HepG2 (cell line): ENCODE data around the gene LRRC25. TPM values are rescaled to one million over a fixed set of nuclear protein-coding genes. Genes with fewer than 3 reads are reported as not detected.

Experiments
- ATM ChIP-seq: fragments of 450-650 bp; IDR thresholded peaks from 2 replicates; pipeline ENCODE4 v1.7.1; 2017; ENCODE audit warnings: mild to moderate bottlenecking, borderline replicate concordance
- BCL6 ChIP-seq: IDR thresholded peaks from 2 replicates; pipeline ENCODE4 v1.6.1; 2016; ENCODE audit warnings: missing genetic modification reagents, missing compliant biosample characterization
- HIC2 ChIP-seq: sonication (generic); formaldehyde crosslinking; IDR thresholded peaks from 2 replicates; pipeline ENCODE4 v1.9.0; 2022; ENCODE audit warnings: low read depth, missing genetic modification reagents
- HMGXB4 ChIP-seq, 2 experiments: sonication (generic) in 1 of 2; formaldehyde crosslinking in 1 of 2; IDR thresholded peaks; 2 replicates each; pipeline versions ENCODE4 v1.4.0 to v1.6.1; 2018 to 2020; ENCODE audit warnings: missing genetic modification reagents in 2 of 2, borderline replicate concordance in 1 of 2, low read depth in 1 of 2, mild to moderate bottlenecking in 1 of 2, missing biosample characterization in 1 of 2
- HNF1B ChIP-seq: sonication (generic); formaldehyde crosslinking; IDR thresholded peaks from 2 replicates; pipeline ENCODE4 v1.5.1; 2020; ENCODE audit warnings: mild to moderate bottlenecking, moderate library complexity, missing genetic modification reagents
- HNRNPL ChIP-seq: fragments of 200-400 bp; formaldehyde crosslinking; IDR thresholded peaks from 2 replicates; pipeline ENCODE4 v1.6.1; 2017; ENCODE audit warnings: mild to moderate bottlenecking, low read depth, low read length
- KDM2A ChIP-seq: sonication (generic); formaldehyde crosslinking; IDR thresholded peaks from 2 replicates; pipeline ENCODE4 v1.4.0; 2020; ENCODE audit warnings: low read depth, missing genetic modification reagents, borderline replicate concordance
- MXI1 ChIP-seq: IDR thresholded peaks from 3 replicates; pipeline ENCODE4 v1.6.1; 2012; ENCODE audit warnings: low read depth, low read length, inconsistent platforms, borderline replicate concordance
- NCOA5 ChIP-seq: sonication (generic); formaldehyde crosslinking; IDR thresholded peaks from 2 replicates; pipeline ENCODE4 v1.4.0; 2020; ENCODE audit warnings: missing genetic modification reagents
- SP4 ChIP-seq: sonication (generic); formaldehyde crosslinking; IDR thresholded peaks from 2 replicates; pipeline ENCODE4 v1.8.1; 2023; ENCODE audit warnings: mild to moderate bottlenecking, missing genetic modification reagents
- STAG1 ChIP-seq: sonication (generic); formaldehyde crosslinking; IDR thresholded peaks from 2 replicates; pipeline ENCODE4 v1.4.0; 2020; ENCODE audit warnings: missing genetic modification reagents
- TFDP1 ChIP-seq: IDR thresholded peaks from 2 replicates; pipeline ENCODE4 v1.6.1; 2016; ENCODE audit warnings: missing compliant biosample characterization, missing genetic modification reagents, borderline replicate concordance
- ZBTB26 ChIP-seq: IDR thresholded peaks from 2 replicates; pipeline ENCODE4 v1.6.1; 2016; ENCODE audit warnings: missing compliant biosample characterization, missing genetic modification reagents, borderline replicate concordance
- ZC3H13 ChIP-seq: sonication (generic); formaldehyde crosslinking; IDR thresholded peaks from 2 replicates; pipeline ENCODE4 v1.8.1; 2023; ENCODE audit warnings: mild to moderate bottlenecking, missing genetic modification reagents, moderate library complexity
- ZFP37 ChIP-seq: sonication (generic); formaldehyde crosslinking; IDR thresholded peaks from 2 replicates; pipeline ENCODE4 v1.4.0; 2020; ENCODE audit warnings: missing genetic modification reagents, borderline replicate concordance
- ZNF17 ChIP-seq: sonication (generic); formaldehyde crosslinking; IDR thresholded peaks from 2 replicates; pipeline ENCODE4 v1.5.0; 2020; ENCODE audit warnings: mild to moderate bottlenecking, missing genetic modification reagents
- ZNF441 ChIP-seq: sonication (generic); formaldehyde crosslinking; IDR thresholded peaks from 2 replicates; pipeline ENCODE4 v1.7.0; 2021; ENCODE audit warnings: missing genetic modification reagents, borderline replicate concordance
- ZNF572 ChIP-seq: sonication (generic); formaldehyde crosslinking; IDR thresholded peaks from 2 replicates; pipeline ENCODE4 v1.5.1; 2020; ENCODE audit warnings: mild to moderate bottlenecking, missing genetic modification reagents
- ZNF616 ChIP-seq: sonication (generic); formaldehyde crosslinking; IDR thresholded peaks from 2 replicates; pipeline ENCODE4 v1.5.0; 2020; ENCODE audit warnings: low read depth, mild to moderate bottlenecking, missing genetic modification reagents
- ZNF766 ChIP-seq: sonication (generic); formaldehyde crosslinking; IDR thresholded peaks from 2 replicates; pipeline ENCODE4 v1.5.0; 2020; ENCODE audit warnings: missing genetic modification reagents, borderline replicate concordance
- ZSCAN12 ChIP-seq: sonication (generic); formaldehyde crosslinking; IDR thresholded peaks from 2 replicates; pipeline ENCODE4 v1.9.0; 2021; ENCODE audit warnings: mild to moderate bottlenecking, missing genetic modification reagents
- ZSCAN29 ChIP-seq: sonication (generic); formaldehyde crosslinking; conservative IDR thresholded peaks from 2 replicates; pipeline ENCODE4 v1.4.0; 2020; ENCODE audit warnings: mild to moderate bottlenecking, missing genetic modification reagents
- polyA plus RNA-seq, 8 experiments: library from polyadenylated mRNA; depleted of rRNA in 3 of 8; stranded (reverse) in 7 of 8; unstranded in 1 of 8; fragments of >200 nt; fragmentation: Illumina TruSeq in 4 of 8; extraction: Trizol in 4 of 8; gene quantifications; 2 replicates each; pipeline versions ENCODE4 v1.2.1 to v1.2.3, GENCODE V29; 2011 to 2016; ENCODE audit warnings: low read depth in 4 of 8, missing spikeins in 1 of 8, mixed read lengths in 1 of 8; ENCODE audit not compliant: insufficient read depth in 1 of 8
- total RNA-seq, 5 experiments: library from RNA; depleted of rRNA; stranded (reverse); fragments of >200 nt; fragmentation: Illumina TruSeq; extraction: Trizol; gene quantifications; 2 replicates each; pipeline ENCODE4 v1.2.3, GENCODE V29; 2016; ENCODE audit warnings: low read depth in 1 of 5

The LRRC25 gene
- total and polyA plus RNA-seq, 2 of the 13 experiments (the other 11 are each of a cell fraction or from before 2014, with no cell fraction given): 0.13 to 0.53 TPM

- 0 out of 2 replicates have a peak, but pooled peaks have one; percentile 10 for TF ChIP-seq HNF1B (CRISPR knock-in tag)
- 0 out of 2 replicates have a peak, but pooled peaks have one; percentile 27 for TF ChIP-seq ZC3H13 (CRISPR knock-in tag)
- TF ChIP-seq NCOA5 (CRISPR knock-in tag): no peak
- no peak for TF ChIP-seq ATM
- TF ChIP-seq ZBTB26: no peak
- TF ChIP-seq SP4 (CRISPR knock-in tag): no peak
- peak; percentile 31; the same call in 1 of the 2 replicates for TF ChIP-seq TFDP1 (CRISPR knock-in tag)
- peak; percentile 34; the same call in 1 of the 2 replicates for TF ChIP-seq ZNF441 (CRISPR knock-in tag)
- peak in 1 of 2 experiments; percentile 56; a peak in 1 of 4 replicates for TF ChIP-seq HMGXB4 (CRISPR knock-in tag; IDR thresholded peaks at IDR 0.05; ENCODE audit: borderline replicate concordance in 1 of 2, low read depth in 1 of 2)
- TF ChIP-seq HNRNPL: 0 out of 2 replicates have a peak, but pooled peaks have one; percentile 49
- TF ChIP-seq ZSCAN12: no peak
- TF ChIP-seq ZNF616: no peak
- TF ChIP-seq ZFP37: no peak
- no peak for TF ChIP-seq ZSCAN29 (CRISPR knock-in tag)
- TF ChIP-seq KDM2A: peak; percentile 68; the same call in 1 of the 2 replicates
- TF ChIP-seq ZNF572 (CRISPR knock-in tag): peak; percentile 10; the same call in 1 of the 2 replicates
- no peak for TF ChIP-seq ZNF17 (CRISPR knock-in tag)
- TF ChIP-seq MXI1: peak; percentile 12; the same call in 1 of the 3 replicates
- TF ChIP-seq BCL6: no peak
- 0 out of 2 replicates have a peak, but pooled peaks have one; percentile 1 for TF ChIP-seq HIC2
- no peak for TF ChIP-seq ZNF766 (CRISPR knock-in tag)
- TF ChIP-seq STAG1 (CRISPR knock-in tag): peak; percentile 72
Observed at GRCh38 chr19:18440415-18440877, 43.0 kb upstream of the LRRC25 start (continued).
